Erythroblast (primary cell): ENCODE results near the gene KCNE3.

Experiments
- DNase-seq, 2 experiments: peaks; one replicate each; lab custom pipeline; 2025; lab: John Stamatoyannopoulos, UW
- GATA1 ChIP-seq: IDR thresholded peaks from 2 replicates; pipeline ENCODE4 v1.6.1; 2011; ENCODE audit warnings: low read depth, mild to moderate bottlenecking, control low read depth, low read length, moderate library complexity
- POLR2A ChIP-seq: IDR thresholded peaks from 2 replicates; pipeline ENCODE4 v1.6.1; 2011; ENCODE audit warnings: mild to moderate bottlenecking, low read length

Gene KCNE3, protein sequence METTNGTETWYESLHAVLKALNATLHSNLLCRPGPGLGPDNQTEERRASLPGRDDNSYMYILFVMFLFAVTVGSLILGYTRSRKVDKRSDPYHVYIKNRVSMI

DNA sequence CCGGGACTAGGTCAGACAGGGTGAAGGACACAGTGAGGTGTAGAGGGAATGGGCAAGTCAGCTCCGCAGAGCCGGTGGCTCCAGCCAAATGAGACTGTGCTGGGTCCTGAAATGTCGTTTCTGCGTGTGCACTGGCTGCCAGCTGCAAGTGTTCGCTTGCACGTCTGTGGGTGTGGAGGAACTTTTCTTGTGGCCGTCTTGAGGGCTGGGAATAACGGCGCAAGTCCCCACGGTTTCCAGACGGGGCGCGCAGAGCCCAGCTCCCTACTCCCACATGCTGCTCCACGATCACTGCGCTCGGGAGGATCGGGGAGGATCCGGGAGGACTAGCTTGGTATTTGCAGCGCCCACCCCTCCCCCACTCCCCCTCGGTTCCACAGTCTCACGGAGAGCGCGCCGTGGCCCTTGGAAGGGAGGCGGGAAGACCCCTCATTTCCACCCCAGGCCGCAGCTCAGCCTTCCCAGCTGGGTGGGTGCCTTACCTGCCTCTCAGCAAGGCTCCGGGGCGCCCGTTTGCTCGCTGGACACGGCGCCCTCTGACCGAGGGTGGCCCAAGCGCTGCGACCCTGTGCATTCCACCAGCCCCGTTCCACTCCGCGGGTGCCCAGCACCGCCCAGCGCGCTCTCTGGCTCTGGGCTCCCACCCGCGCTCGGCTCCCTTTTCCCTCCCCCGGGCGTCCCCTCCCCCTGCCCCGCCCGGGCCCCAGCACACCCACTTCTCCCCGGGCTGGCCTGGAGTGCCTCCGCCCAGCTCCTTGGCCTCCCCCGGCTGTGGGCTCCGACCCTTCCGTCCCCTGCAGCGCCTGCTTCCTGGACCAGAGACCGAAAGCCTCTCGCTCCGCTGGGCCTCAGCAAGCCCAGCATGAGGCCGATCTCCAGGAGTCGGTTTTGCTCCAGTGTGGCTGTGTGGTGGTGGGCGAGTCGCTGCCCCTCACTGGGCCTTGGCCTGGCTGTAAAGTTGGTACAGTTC, at the start of gene KCNE3:
TSS of gene KCNE3 (minus strand) at position 634 of the 970 bp plus-strand sequence. CDS start 9,986 bp downstream, outside the sequence.
- peak; percentile 37 for TF ChIP-seq POLR2A
- TF ChIP-seq GATA1: no peak
- DNase-seq: peak; percentile 63 to 72

DNA sequence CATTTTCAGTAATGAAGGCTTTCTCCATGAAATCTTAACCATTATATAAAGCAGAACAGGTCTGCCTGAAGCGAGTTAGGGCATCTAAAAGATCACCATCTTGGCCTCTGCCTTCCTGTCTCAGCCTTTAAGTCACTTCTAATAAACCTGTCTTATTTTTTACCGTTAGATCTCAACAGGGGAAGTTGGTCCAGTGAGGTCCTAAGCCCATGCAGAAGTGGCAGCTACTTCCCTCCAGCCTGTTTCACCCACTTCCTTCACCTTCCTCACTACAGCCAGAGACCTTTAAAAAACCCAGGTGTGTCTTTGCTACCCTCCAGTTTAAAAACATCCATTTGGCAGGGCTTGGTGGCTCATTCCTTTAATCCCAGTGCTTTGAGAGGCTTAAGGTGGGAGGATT, 40.2 kb upstream of the KCNE3 start:
- TF ChIP-seq POLR2A: no peak
- no peak for TF ChIP-seq GATA1

DNA sequence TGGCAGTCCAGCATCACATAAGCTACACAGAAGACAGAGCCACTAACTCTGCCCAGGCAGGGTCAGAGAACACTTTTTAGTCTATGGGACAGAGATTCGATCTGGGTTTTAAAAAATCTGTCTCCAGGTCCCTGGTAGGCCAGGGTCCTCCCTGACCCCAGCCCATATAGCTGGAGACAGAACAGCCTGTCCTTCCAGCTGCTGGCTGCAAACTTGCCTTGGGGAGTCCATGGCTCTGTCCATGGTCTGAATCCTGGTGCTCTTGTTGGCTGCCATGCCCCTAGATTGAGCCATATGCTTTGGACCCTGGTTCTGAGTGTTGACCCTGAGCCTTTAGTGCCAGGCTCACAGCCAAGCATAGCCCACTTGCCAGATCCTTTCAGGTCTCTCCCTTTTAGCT, 39.5 kb upstream of the KCNE3 start:
- TF ChIP-seq POLR2A (no peak), GATA1 (no peak)
- DNase-seq: no peak

More for the DNA sequence above, 40.2 kb upstream of the KCNE3 start:
- no peak for DNase-seq

DNA sequence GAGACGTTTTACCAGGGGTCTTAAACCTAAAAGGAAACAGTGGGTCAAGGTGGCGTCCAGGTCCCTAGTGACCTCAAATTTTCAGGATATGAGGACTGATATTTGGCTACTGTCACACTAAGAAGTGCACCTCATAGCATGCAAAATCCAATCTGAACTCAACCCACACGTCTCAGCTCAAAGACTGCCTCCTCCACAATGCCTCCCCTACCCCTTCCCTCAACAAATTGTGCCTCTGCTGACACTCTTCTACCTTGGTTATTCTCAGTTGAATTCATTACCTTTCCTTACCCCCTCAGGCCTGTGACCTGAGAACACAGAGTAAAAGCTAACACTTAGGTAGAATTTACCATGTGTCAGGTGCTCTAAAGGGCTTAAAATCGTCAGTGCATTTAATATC, 38.6 kb upstream of the KCNE3 start:
- TF ChIP-seq POLR2A (no peak), GATA1 (no peak)
- DNase-seq: no peak

DNA sequence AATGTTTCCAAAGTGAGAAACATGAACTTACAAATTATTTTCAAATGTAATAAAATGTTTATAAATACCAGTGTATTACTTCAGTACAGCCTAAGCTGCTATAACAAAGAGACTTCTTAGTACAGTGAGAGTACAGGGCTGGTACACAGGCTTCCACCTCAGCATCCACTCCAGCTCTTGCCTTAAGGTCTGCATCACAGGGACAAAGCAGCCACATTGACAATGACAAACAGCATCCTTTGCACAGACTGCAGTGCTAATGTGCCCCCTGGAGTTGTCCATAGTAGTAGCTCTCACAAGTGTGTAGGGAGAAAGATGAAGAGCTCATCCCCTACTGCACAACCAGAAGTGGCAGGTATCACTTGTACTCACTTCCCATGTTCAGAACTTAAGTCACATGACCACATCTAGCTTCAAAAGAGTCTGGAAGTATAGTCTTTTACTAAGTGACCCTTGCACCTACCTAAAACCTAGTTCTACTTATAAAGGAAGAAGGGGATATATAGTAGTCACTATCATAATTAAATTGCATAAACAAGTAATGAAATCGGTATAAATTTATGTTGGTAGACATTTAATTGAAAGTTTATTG, 36.8 kb upstream of the KCNE3 start:
- DNase-seq: peak in 1 of 2 experiments; percentile 7
- no peak for TF ChIP-seq GATA1
- no peak for TF ChIP-seq POLR2A

DNA sequence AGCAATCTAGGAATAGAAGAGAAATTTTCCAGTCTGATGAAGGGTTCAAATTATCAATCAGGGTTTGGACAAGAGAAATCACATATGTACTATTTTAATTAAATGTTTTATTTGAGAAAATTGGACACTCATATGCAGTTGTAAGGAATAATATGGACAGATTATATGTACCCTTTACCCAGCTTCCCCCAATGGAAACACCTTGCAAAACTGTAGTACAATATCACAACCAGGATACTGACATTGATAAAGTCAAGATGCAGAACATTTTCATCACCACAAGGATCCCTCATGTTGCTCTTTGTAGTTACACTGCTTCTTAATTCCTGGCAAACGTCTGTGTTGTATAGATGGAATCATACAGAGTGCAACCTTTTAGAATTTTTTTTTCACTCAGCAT, 27.6 kb upstream of the KCNE3 start:
- no peak for DNase-seq
- no peak for TF ChIP-seq POLR2A
- no peak for TF ChIP-seq GATA1

DNA sequence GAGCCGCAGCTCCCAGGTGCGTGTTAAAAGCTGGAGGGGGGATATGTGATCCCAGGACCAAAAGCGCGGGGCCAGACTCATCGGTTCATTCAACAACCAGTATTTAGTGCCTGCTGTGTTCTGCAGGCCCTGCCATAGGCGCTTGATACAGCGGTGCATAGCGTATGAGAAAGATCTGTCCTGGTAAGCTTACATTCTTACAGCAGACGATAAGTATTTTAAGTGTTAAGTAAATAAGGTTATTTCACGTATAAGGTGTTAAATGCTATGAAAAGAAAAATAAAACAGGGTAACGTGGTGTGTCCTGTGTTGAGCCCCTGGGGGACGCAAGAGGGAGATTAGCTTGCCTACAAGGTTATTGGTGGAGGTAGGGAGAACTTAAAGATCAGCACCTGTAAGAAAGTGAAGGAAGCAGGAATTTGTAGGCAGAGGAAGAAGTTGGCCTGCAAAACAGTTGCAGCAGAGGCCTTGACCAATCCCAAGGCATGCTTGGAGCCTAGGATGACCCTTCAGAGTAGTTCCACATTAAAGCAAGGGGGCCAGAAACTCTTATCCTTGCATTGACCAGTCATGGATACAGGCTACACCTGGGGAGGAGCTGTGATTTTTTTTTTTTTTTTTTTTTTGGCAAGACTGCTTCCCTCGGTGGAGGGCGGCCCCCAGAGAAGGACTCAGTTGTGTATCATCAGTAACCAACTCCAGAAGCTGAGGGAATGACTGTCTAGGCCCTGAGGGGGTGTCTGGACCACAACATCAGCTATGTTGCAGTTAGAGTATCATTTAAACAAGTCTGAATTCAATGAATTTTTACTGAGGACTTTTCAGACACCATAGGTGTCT, 26.7 kb upstream of the KCNE3 start:
- TF ChIP-seq GATA1: no peak
- no peak for TF ChIP-seq POLR2A
- no peak for DNase-seq

DNA sequence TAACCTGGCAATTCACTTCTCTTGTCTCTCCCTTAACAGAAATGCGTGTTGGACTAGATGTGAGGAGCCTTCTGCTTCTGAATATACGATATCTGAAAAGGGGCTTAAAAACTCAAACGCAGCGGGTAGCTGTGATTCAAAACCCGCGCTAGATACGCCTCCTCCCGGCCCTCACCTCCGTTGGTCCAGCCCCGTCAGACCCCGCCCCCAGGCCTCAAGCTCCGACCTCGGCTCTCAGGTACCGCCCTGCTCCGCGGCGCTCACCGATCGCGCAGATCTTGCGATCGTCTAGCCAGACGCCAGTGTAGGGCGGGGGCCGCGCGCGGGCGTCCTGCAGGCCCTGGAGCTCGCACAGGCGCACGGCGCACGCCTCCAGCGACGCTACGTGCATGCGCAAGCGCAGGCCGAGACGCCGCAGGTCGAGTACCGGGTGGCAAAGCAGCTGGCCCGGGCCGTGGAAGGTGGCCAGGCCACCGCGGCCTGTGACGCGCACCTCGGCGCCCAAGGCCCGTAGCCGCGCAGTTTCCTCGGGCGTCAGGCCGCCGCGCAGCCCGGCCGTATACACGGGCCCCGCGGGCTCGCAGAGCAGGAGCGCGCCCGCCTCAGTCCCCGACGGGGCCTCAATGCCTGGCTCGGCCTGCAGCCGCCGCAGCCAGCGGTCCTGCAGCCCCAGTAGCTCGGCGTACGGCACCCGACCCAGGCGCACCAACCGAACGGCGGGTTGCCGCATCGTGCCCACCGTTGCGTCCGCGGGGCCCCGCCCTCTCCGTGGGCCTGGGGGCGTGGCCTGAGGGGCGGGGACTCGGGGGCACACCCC, 25.8 kb upstream of the KCNE3 start, which contains the start of gene LIPT2:
TSS of gene LIPT2 (minus strand) at position 751 of the 817 bp plus-strand sequence. CDS start at position 730, 21 bp downstream.
- DNase-seq: peak; percentile 98
- TF ChIP-seq POLR2A: peak; percentile 93
- TF ChIP-seq GATA1: no peak

DNA sequence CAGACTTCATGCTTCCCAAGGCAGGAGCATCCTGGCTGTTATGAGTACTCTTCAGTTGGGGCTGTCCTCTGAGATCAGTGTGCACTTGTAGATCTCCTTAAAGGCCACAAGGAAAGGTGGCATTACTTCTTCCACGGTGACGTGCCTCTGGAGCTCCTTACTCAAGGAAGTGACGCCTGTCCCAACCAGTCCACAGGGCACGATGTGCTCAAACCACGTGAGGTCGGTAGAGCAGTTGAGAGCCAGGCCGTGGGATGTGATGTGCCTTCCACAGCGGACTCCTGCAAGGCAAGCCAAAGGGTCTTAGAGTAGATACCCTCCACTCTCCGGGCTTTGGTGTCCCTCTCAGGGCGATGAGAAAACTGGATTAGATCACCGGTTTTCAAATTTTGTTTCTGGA, 24.7 kb upstream of the KCNE3 start:
- no peak for TF ChIP-seq GATA1
- no peak for TF ChIP-seq POLR2A
- DNase-seq: no peak

DNA sequence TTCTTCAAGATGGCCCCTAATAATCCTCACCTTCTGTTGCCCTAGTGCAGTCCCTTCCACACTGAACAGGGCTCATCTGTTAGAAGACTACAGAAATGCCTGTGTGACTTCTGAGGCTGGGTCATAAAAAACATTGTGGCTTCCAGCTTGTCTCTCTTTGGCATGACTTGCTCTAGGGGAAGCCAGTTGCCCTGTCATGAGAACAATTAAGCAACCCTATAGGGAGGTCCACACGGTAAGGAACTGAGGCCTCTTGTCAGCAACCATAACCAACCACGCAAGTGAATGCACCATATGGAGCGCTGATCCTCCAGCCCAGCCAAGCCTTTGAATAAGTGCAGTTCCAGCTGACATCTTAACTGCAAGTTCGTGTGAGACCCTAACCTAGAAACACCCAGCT, 23.6 kb upstream of the KCNE3 start:
- DNase-seq: no peak
- TF ChIP-seq GATA1: no peak
- no peak for TF ChIP-seq POLR2A

DNA sequence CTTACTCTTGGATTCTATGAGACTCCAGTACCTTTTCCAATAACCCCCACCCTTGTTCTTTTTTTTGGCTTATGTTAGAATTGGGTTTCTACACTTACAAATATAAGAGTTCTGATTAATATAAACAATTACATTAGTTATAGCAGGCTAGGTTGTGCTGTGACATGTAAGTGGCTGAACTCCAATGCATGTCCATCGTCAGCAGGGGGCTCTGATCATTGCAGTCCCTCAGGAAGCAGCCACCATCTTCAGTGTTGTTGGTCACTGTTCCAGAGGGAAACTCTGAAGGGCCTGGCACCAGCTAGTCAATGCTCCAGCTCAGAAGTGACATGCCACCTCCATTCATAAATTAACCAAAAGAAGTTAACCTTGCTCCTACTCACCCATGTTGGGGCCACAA, 20.5 kb upstream of the KCNE3 start:
- no peak for TF ChIP-seq POLR2A
- no peak for TF ChIP-seq GATA1
- DNase-seq: peak; percentile 31 to 42

DNA sequence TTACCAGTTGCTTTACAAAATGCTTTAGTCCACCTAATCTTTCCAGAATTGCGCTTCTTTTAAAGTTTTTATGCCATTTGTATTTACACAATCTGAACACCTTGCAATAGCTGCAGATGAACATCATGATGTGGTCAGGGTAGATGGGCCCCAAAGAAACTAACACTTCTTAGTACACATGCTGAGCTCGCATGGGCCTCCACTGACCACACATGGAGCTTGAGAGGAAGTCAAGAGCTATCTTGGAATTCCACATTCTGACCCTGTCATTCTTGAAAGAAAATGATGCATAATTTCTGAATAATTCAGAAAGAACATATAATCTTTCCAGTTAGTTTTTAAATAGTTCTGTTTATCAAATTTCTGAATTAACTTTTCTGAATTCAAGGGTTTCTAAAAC, 18.5 kb upstream of the KCNE3 start:
- DNase-seq: no peak
- no peak for TF ChIP-seq POLR2A
- no peak for TF ChIP-seq GATA1
